HEK293T (cell line): ENCODE data around the gene ATP10A.

Experiments used
- CTCF ChIA-PET: fragments of 350-600 bp; formaldehyde crosslinking; extraction: SDS; loops from one replicate; lab custom pipeline; 2021; ENCODE audit warnings: antibody characterized with exemption, inconsistent platforms; lab: Yijun Ruan, JAX
- POLR2A ChIA-PET: fragments of 350-600 bp; formaldehyde crosslinking; extraction: SDS; loops from one replicate; lab custom pipeline; 2020; ENCODE audit warnings: antibody characterized with exemption, inconsistent platforms; lab: Yijun Ruan, JAX
- DNase-seq: peaks from one replicate; pipeline ENCODE4 v3.0.0; 2012; ENCODE audit warnings: mixed read lengths; ENCODE audit errors: extremely low spot score
- ARNT ChIP-seq: fragments of 450-650 bp; IDR thresholded peaks from 2 replicates; pipeline ENCODE4 v1.6.1; 2017; ENCODE audit warnings: mild to moderate bottlenecking
- BHLHE40 ChIP-seq: fragments of 450-650 bp; IDR thresholded peaks from 2 replicates; pipeline ENCODE4 v1.6.1; 2016; ENCODE audit warnings: mild to moderate bottlenecking, moderate library complexity, borderline replicate concordance
- CTBP1 ChIP-seq: fragments of 450-650 bp; IDR thresholded peaks from 2 replicates; pipeline ENCODE4 v1.6.1; 2016; ENCODE audit warnings: borderline replicate concordance
- ELF4 ChIP-seq: fragments of 450-650 bp; IDR thresholded peaks from 2 replicates; pipeline ENCODE4 v1.6.1; 2017; ENCODE audit warnings: antibody characterized with exemption
- FOXA1 ChIP-seq: fragments of 450-650 bp; IDR thresholded peaks from 2 replicates; pipeline ENCODE4 v1.6.1; 2016; ENCODE audit warnings: mild to moderate bottlenecking
- FOXK2 ChIP-seq: fragments of 450-650 bp; IDR thresholded peaks from 2 replicates; pipeline ENCODE4 v1.6.1; 2016; ENCODE audit warnings: mild to moderate bottlenecking
- FOXM1 ChIP-seq: fragments of 450-650 bp; IDR thresholded peaks from 2 replicates; pipeline ENCODE4 v1.6.1; 2017; ENCODE audit warnings: mild to moderate bottlenecking, borderline replicate concordance
- HDGF ChIP-seq: fragments of 450-650 bp; IDR thresholded peaks from 2 replicates; pipeline ENCODE4 v1.6.1; 2017; ENCODE audit warnings: antibody characterized with exemption, borderline replicate concordance
- L3MBTL2 ChIP-seq: fragments of 450-650 bp; conservative IDR thresholded peaks from 2 replicates; pipeline ENCODE4 v1.6.1; 2016; ENCODE audit warnings: mild to moderate bottlenecking
- LEF1 ChIP-seq: fragments of 450-650 bp; IDR thresholded peaks from 2 replicates; pipeline ENCODE4 v1.6.1; 2017; ENCODE audit warnings: mild to moderate bottlenecking, borderline replicate concordance
- NFRKB ChIP-seq: fragments of 450-650 bp; IDR thresholded peaks from 2 replicates; pipeline ENCODE4 v1.6.1; 2016; ENCODE audit warnings: mild to moderate bottlenecking, moderate library complexity
- SP1 ChIP-seq: fragments of 450-650 bp; IDR thresholded peaks from 2 replicates; pipeline ENCODE4 v1.6.1; 2017
- SUZ12 ChIP-seq: fragments of 450-650 bp; IDR thresholded peaks from 2 replicates; pipeline ENCODE4 v1.6.1; 2016; ENCODE audit warnings: mild to moderate bottlenecking
- TARDBP ChIP-seq: fragments of 450-650 bp; IDR thresholded peaks from 2 replicates; pipeline ENCODE4 v1.6.1; 2016
- ZNF384 ChIP-seq: fragments of 450-650 bp; IDR thresholded peaks from 2 replicates; pipeline ENCODE4 v1.6.1; 2016
- TF ChIP-seq, protein P1 (sequence below): fragments of 450-650 bp; IDR thresholded peaks from 2 replicates; pipeline ENCODE4 v1.6.1; 2016

The ATP10A gene

DNA sequence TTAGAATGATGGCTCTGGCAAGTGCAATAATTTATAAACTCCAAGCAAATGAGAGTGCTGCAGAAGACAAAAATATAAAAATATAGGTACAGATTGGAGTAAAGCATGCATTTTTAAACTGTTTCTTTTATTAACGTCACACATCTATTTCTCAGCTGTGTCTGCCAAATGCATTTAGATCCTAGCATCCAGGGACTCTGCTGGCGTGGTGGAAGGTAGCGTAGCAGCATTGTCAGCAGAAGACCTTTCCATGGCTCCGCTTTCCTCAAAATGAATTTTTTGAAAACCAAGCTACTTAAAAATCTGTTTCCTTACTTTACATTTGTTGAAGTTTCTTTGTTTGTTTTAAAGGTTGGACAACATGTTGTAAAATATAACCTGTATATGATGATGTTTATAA lies 16.3 kb upstream of the ATP10A start:
- CTCF ChIA-PET: no interaction called here
- no peak for DNase-seq
- POLR2A ChIA-PET: no interaction called here

DNA sequence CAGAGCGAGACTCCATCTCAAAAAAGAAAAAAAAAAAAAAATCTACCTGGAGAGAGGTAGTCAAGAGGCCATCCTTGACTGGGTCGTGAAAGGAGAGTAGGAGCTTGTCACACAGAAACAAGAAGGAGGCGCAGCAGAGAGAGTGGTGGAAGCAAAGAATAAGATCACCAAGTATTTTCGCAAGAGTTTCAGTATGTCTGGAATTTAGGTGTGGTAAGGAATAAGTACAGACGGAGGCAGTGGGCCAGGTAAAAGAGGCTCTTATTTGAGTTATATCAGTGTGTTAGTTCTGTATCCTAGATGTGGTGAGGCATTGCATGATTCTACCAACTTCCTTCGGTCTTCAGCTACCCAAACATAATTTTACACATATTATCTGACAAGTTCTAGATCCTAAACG lies 14.6 kb upstream of the ATP10A start:
- POLR2A ChIA-PET: no interaction called here

More for the DNA sequence above, 16.3 kb upstream of the ATP10A start:
- TF ChIP-seq BHLHE40 (no peak), SUZ12 (no peak), LEF1 (no peak), ARNT (no peak), CTBP1 (no peak), FOXM1 (no peak), FOXA1 (no peak), SP1 (no peak), FOXK2 (no peak), HDGF (no peak)
- TF ChIP-seq, protein P1, sequence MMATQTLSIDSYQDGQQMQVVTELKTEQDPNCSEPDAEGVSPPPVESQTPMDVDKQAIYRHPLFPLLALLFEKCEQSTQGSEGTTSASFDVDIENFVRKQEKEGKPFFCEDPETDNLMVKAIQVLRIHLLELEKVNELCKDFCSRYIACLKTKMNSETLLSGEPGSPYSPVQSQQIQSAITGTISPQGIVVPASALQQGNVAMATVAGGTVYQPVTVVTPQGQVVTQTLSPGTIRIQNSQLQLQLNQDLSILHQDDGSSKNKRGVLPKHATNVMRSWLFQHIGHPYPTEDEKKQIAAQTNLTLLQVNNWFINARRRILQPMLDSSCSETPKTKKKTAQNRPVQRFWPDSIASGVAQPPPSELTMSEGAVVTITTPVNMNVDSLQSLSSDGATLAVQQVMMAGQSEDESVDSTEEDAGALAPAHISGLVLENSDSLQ: no peak

GRCh38 chr15:25876231-25877140 lies 13.4 kb upstream of the ATP10A start:
- DNase-seq: no peak
- TF ChIP-seq TARDBP (no peak), HDGF (no peak), CTBP1 (no peak), SP1 (no peak), NFRKB (no peak), L3MBTL2 (no peak), LEF1 (no peak)
- TF ChIP-seq, protein P1: no peak
- CTCF ChIA-PET: no interaction called here
- POLR2A ChIA-PET: no interaction called here

More for the DNA sequence above, 14.6 kb upstream of the ATP10A start:
- no peak for TF ChIP-seq FOXM1
- no peak for TF ChIP-seq TARDBP
- no peak for TF ChIP-seq FOXK2
- TF ChIP-seq NFRKB: no peak
- no peak for TF ChIP-seq L3MBTL2
- TF ChIP-seq LEF1: no peak
- TF ChIP-seq, protein P1: no peak
- TF ChIP-seq CTBP1: no peak
- no peak for TF ChIP-seq SP1
- TF ChIP-seq HDGF: no peak
- no peak for TF ChIP-seq SUZ12
- DNase-seq: no peak
- CTCF ChIA-PET: interaction anchor here (0.6 kb wide), 1 partner anchor 183 kb away, joined by 4 read pairs; no protein-coding TSS in a partner anchor

DNA sequence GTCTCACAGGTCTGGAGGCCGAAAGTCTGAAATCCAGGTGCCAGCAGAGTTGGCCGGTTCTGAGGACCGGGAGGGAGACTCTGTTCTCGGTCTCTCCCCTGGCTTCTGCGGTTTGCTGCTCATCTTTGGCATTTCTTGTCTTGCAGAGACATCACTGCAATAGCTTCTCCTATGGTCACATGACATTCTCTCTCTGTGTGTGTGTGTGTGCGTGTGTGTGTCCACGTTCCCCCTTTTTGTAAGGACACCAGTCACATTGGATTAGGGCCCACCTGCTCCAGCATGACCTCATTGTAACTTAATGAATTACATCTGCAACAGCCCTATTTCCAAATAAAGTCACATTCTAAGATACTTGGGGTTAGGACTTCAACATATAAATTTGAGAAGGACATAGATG lies 12.4 kb upstream of the ATP10A start:
- POLR2A ChIA-PET: no interaction called here

GRCh38 chr15:25874379-25874778 lies 11.3 kb upstream of the ATP10A start:
- TF ChIP-seq SP1 (no peak), NFRKB (no peak), ZNF384 (no peak), L3MBTL2 (no peak), CTBP1 (no peak), FOXK2 (no peak), ELF4 (no peak), HDGF (no peak), BHLHE40 (no peak), SUZ12 (no peak), ARNT (no peak), LEF1 (no peak), FOXM1 (no peak), FOXA1 (no peak), TARDBP (no peak)
- TF ChIP-seq, protein P1: no peak
- no peak for DNase-seq
- CTCF ChIA-PET: no interaction called here

More for the DNA sequence above, 12.4 kb upstream of the ATP10A start:
- CTCF ChIA-PET: no interaction called here
- TF ChIP-seq ARNT: no peak
- no peak for TF ChIP-seq ELF4
- TF ChIP-seq BHLHE40: no peak
- no peak for TF ChIP-seq FOXA1
- TF ChIP-seq SUZ12: no peak
- no peak for TF ChIP-seq CTBP1
- no peak for TF ChIP-seq LEF1
- no peak for TF ChIP-seq NFRKB
- TF ChIP-seq SP1: no peak
- no peak for TF ChIP-seq FOXM1
- TF ChIP-seq ZNF384: no peak
- TF ChIP-seq HDGF: no peak
- no peak for TF ChIP-seq L3MBTL2
- no peak for TF ChIP-seq TARDBP
- TF ChIP-seq, protein P1: no peak
- no peak for DNase-seq

More at GRCh38 chr15:25874379-25874778, 11.3 kb upstream of the ATP10A start:
- POLR2A ChIA-PET: no interaction called here
